HEK293 (cell line): ENCODE measurements around the gene PTPRO.

Source experiments
- CTCF ChIA-PET: fragments of 350-600 bp; formaldehyde crosslinking; extraction: SDS; loops from one replicate; lab custom pipeline; 2021; ENCODE audit warnings: antibody characterized with exemption; lab: Yijun Ruan, JAX
- POLR2A ChIA-PET: fragments of 300-600 bp; formaldehyde crosslinking; extraction: SDS; loops from one replicate; lab custom pipeline; 2020; ENCODE audit warnings: antibody characterized with exemption, inconsistent platforms; lab: Yijun Ruan, JAX
- H3K27ac ChIP-seq: fragments of 200-500 bp; sonication (Bioruptor generic); 2 replicates; pipeline ENCODE4 v1.5.1; 2014; ENCODE audit warnings: low read depth, low read length, control low read depth, inconsistent platforms; ENCODE audit errors: extremely low read depth
- H3K36me3 ChIP-seq, 2 experiments: fragments of 200-500 bp in 1 of 2; sonication (Bioruptor generic) in 1 of 2; 1 replicate in 1 of 2; 2 replicates in 1 of 2; pipeline ENCODE4 v1.5.1; 2014 to 2017; ENCODE audit warnings: inconsistent platforms in 2 of 2, low read length in 2 of 2; ENCODE audit not compliant: control insufficient read depth in 2 of 2, insufficient read depth in 1 of 2
- H3K4me1 ChIP-seq: fragments of 200-500 bp; sonication (Bioruptor generic); 2 replicates; pipeline ENCODE4 v1.5.1; 2014; ENCODE audit warnings: mild to moderate bottlenecking, low read length, inconsistent platforms; ENCODE audit not compliant: control insufficient read depth, insufficient read depth
- H3K4me3 ChIP-seq: 2 replicates; pipeline ENCODE4 v1.5.1; 2011; ENCODE audit warnings: low read depth, mild to moderate bottlenecking, control low read depth, low read length, moderate library complexity
- H3K9me3 ChIP-seq: fragments of 200-500 bp; sonication (Bioruptor generic); 2 replicates; pipeline ENCODE4 v1.5.1; 2014; ENCODE audit warnings: low read depth, low read length, inconsistent platforms; ENCODE audit not compliant: control insufficient read depth, insufficient read depth
- KLF1 ChIP-seq: fragments of 450-650 bp; formaldehyde crosslinking; IDR thresholded peaks from 2 replicates; pipeline ENCODE4 v1.5.1; 2016; ENCODE audit warnings: missing biosample characterization, missing genetic modification characterization
- KLF16 ChIP-seq: fragments of 450-650 bp; formaldehyde crosslinking; IDR thresholded peaks from 2 replicates; pipeline ENCODE4 v1.5.1; 2017; ENCODE audit warnings: missing biosample characterization, missing genetic modification characterization
- PRDM1 ChIP-seq: fragments of 450-650 bp; formaldehyde crosslinking; IDR thresholded peaks from 2 replicates; pipeline ENCODE4; 2016; ENCODE audit warnings: missing biosample characterization, missing genetic modification characterization
- YY1 ChIP-seq: fragments of 450-650 bp; formaldehyde crosslinking; IDR thresholded peaks from 2 replicates; pipeline ENCODE4 v1.5.1; 2018; ENCODE audit warnings: missing biosample characterization, missing genetic modification characterization
- ZIC2 ChIP-seq: fragments of 450-650 bp; formaldehyde crosslinking; IDR thresholded peaks from 2 replicates; pipeline ENCODE4 v1.5.1; 2016; ENCODE audit warnings: missing biosample characterization, missing genetic modification characterization
- ZNF114 ChIP-seq: fragments of 450-650 bp; formaldehyde crosslinking; IDR thresholded peaks from 2 replicates; pipeline ENCODE4 v1.5.0; 2017; ENCODE audit warnings: missing biosample characterization, missing genetic modification characterization
- ZNF138 ChIP-seq: fragments of 450-650 bp; formaldehyde crosslinking; IDR thresholded peaks from 2 replicates; pipeline ENCODE4 v1.5.1; 2016; ENCODE audit warnings: missing biosample characterization, missing genetic modification characterization, borderline replicate concordance
- ZNF16 ChIP-seq: fragments of 450-650 bp; formaldehyde crosslinking; IDR thresholded peaks from 2 replicates; pipeline ENCODE4 v1.5.1; 2016; ENCODE audit warnings: low read depth, missing biosample characterization, missing genetic modification characterization
- ZNF174 ChIP-seq: fragments of 450-650 bp; formaldehyde crosslinking; IDR thresholded peaks from 2 replicates; pipeline ENCODE4 v1.5.0; 2017; ENCODE audit warnings: missing biosample characterization, mild to moderate bottlenecking, missing genetic modification characterization
- ZNF184 ChIP-seq: fragments of 450-650 bp; IDR thresholded peaks from 2 replicates; pipeline ENCODE4 v1.5.1; 2018; ENCODE audit warnings: missing biosample characterization, mild to moderate bottlenecking, missing genetic modification characterization
- ZNF211 ChIP-seq: fragments of 450-650 bp; formaldehyde crosslinking; IDR thresholded peaks from 2 replicates; pipeline ENCODE4 v1.5.1; 2016; ENCODE audit warnings: low read depth, missing biosample characterization, missing genetic modification characterization
- ZNF221 ChIP-seq: fragments of 450-650 bp; formaldehyde crosslinking; IDR thresholded peaks from 2 replicates; pipeline ENCODE4 v1.5.1; 2017; ENCODE audit warnings: missing biosample characterization, missing genetic modification characterization, borderline replicate concordance
- ZNF292 ChIP-seq: fragments of 450-650 bp; formaldehyde crosslinking; IDR thresholded peaks from 2 replicates; pipeline ENCODE4 v1.5.1; 2016; ENCODE audit warnings: low read depth, missing biosample characterization, missing genetic modification characterization, borderline replicate concordance
- ZNF416 ChIP-seq: fragments of 450-650 bp; formaldehyde crosslinking; IDR thresholded peaks from 2 replicates; pipeline ENCODE4 v1.5.1; 2016; ENCODE audit warnings: missing biosample characterization, missing genetic modification characterization
- ZNF48 ChIP-seq: fragments of 450-650 bp; formaldehyde crosslinking; IDR thresholded peaks from 2 replicates; pipeline ENCODE4 v1.5.1; 2016; ENCODE audit warnings: missing biosample characterization, missing genetic modification characterization
- ZNF514 ChIP-seq: fragments of 450-650 bp; formaldehyde crosslinking; IDR thresholded peaks from 2 replicates; pipeline ENCODE4 v1.5.1; 2016; ENCODE audit warnings: missing biosample characterization, missing genetic modification characterization
- ZNF530 ChIP-seq: fragments of 450-650 bp; formaldehyde crosslinking; IDR thresholded peaks from 2 replicates; pipeline ENCODE4 v1.5.1; 2016; ENCODE audit warnings: low read depth, missing biosample characterization, missing genetic modification characterization
- ZNF555 ChIP-seq: fragments of 450-650 bp; formaldehyde crosslinking; conservative IDR thresholded peaks from 2 replicates; pipeline ENCODE4 v1.5.1; 2017; ENCODE audit warnings: missing biosample characterization, mild to moderate bottlenecking, missing genetic modification characterization, inconsistent platforms
- ZNF561 ChIP-seq: fragments of 450-650 bp; IDR thresholded peaks from 2 replicates; pipeline ENCODE4 v1.5.1; 2018; ENCODE audit warnings: missing biosample characterization, missing genetic modification characterization, borderline replicate concordance
- ZNF623 ChIP-seq: fragments of 450-650 bp; formaldehyde crosslinking; IDR thresholded peaks from 2 replicates; pipeline ENCODE4 v1.5.1; 2016; ENCODE audit warnings: missing biosample characterization, missing genetic modification characterization
- ZNF654 ChIP-seq: fragments of 450-650 bp; formaldehyde crosslinking; IDR thresholded peaks from 2 replicates; pipeline ENCODE4 v1.5.1; 2016; ENCODE audit warnings: low read depth, missing biosample characterization, missing genetic modification characterization
- ZNF658 ChIP-seq: fragments of 450-650 bp; formaldehyde crosslinking; IDR thresholded peaks from 2 replicates; pipeline ENCODE4; 2016; ENCODE audit warnings: missing biosample characterization, missing genetic modification characterization
- ZNF660 ChIP-seq: fragments of 450-650 bp; IDR thresholded peaks from 2 replicates; pipeline ENCODE4 v1.5.1; 2018; ENCODE audit warnings: missing biosample characterization, mild to moderate bottlenecking, missing genetic modification characterization
- ZNF670 ChIP-seq: fragments of 450-650 bp; formaldehyde crosslinking; IDR thresholded peaks from 2 replicates; pipeline ENCODE4 v1.5.1; 2016; ENCODE audit warnings: missing biosample characterization, missing genetic modification characterization, low read depth
- TF ChIP-seq, protein P1 (sequence below): fragments of 450-650 bp; formaldehyde crosslinking; IDR thresholded peaks from 2 replicates; pipeline ENCODE4 v1.5.1; 2016; ENCODE audit warnings: missing biosample characterization, missing genetic modification characterization
- TF ChIP-seq, protein P2 (sequence below): fragments of 450-650 bp; formaldehyde crosslinking; IDR thresholded peaks from 2 replicates; pipeline ENCODE4 v1.5.1; 2017; ENCODE audit warnings: missing biosample characterization, missing genetic modification characterization

PTPRO gene

DNA sequence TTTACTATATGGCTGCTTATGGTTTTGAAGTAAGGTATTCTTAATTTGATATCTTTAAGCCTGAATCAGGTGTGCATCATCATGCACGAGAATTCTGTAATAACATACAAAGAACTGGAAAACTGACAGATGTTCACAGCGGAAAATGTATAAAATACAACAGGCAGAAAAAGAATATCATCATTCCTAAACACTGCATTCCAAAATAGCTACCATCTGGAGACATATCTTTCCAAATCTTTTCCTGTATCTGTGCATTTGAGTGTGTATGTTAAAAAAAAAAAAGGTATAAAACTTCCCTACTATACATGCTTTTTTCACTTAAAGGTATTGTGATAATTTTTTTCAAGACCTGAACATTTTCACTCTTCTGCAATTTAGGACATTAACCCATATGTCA, 13.7 kb downstream of the PTPRO start:
- TF ChIP-seq ZNF670 (tag by site-specific recombination) (no peak), ZNF658 (tag by site-specific recombination) (no peak), KLF1 (tag by site-specific recombination) (no peak), ZNF16 (tag by site-specific recombination) (no peak), ZNF292 (tag by site-specific recombination) (no peak), ZNF561 (tag by site-specific recombination) (no peak)
- H3K4me3 ChIP-seq: no peak overlapping the region
- POLR2A ChIA-PET: no interaction called here
- H3K9me3 ChIP-seq: no peaks in the 10 kb centered on the region
- no peaks in the 10 kb centered on the region; the same call in 1 of the 2 replicates for H3K4me1 ChIP-seq
- no peaks in the 10 kb centered on the region for H3K36me3 ChIP-seq
- CTCF ChIA-PET: no interaction called here
- no peak overlapping the region for H3K27ac ChIP-seq

- no peaks in the 10 kb centered on the region for H3K36me3 ChIP-seq
- POLR2A ChIA-PET: no interaction called here
Measured at GRCh38 chr12:15336768-15337553, 14.7 kb downstream of the PTPRO start.

GRCh38 chr12:15341371-15341770, 19.1 kb downstream of the PTPRO start:
- Histone ChIP-seq H3K4me3 (no peak overlapping the region), H3K9me3 (no peaks in the 10 kb centered on the region), H3K27ac (no peak overlapping the region)
- TF ChIP-seq ZNF16 (tag by site-specific recombination): no peak
- TF ChIP-seq ZNF138 (tag by site-specific recombination): no peak
- TF ChIP-seq ZNF654 (tag by site-specific recombination): no peak
- no peak for TF ChIP-seq ZNF48 (tag by site-specific recombination)
- no peak for TF ChIP-seq ZNF211 (tag by site-specific recombination)
- no peak for TF ChIP-seq PRDM1 (tag by site-specific recombination)
- TF ChIP-seq ZNF114 (tag by site-specific recombination): no peak
- TF ChIP-seq ZNF174 (tag by site-specific recombination): no peak
- no peak for TF ChIP-seq ZNF514 (tag by site-specific recombination)
- no peak for TF ChIP-seq ZNF623 (tag by site-specific recombination)
- TF ChIP-seq, protein P1, sequence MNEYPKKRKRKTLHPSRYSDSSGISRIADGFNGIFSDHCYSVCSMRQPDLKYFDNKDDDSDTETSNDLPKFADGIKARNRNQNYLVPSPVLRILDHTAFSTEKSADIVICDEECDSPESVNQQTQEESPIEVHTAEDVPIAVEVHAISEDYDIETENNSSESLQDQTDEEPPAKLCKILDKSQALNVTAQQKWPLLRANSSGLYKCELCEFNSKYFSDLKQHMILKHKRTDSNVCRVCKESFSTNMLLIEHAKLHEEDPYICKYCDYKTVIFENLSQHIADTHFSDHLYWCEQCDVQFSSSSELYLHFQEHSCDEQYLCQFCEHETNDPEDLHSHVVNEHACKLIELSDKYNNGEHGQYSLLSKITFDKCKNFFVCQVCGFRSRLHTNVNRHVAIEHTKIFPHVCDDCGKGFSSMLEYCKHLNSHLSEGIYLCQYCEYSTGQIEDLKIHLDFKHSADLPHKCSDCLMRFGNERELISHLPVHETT (tag by site-specific recombination): no peak
- TF ChIP-seq ZIC2 (tag by site-specific recombination): no peak
- TF ChIP-seq ZNF416 (tag by site-specific recombination): no peak
- TF ChIP-seq ZNF184 (tag by site-specific recombination): no peak
- no peak for TF ChIP-seq YY1 (tag by site-specific recombination)
- no peak for TF ChIP-seq ZNF555 (tag by site-specific recombination)
- no peak for TF ChIP-seq KLF16 (tag by site-specific recombination)
- no peak for TF ChIP-seq ZNF221 (tag by site-specific recombination)
- TF ChIP-seq, all 188 proteins: peak for 0
- H3K36me3 ChIP-seq: no peaks in the 10 kb centered on the region
- CTCF ChIA-PET: no interaction called here
- POLR2A ChIA-PET: no interaction called here
- no peaks in the 10 kb centered on the region; the same call in 1 of the 2 replicates for H3K4me1 ChIP-seq

More at GRCh38 chr12:15336768-15337553, 14.7 kb downstream of the PTPRO start:
- H3K27ac ChIP-seq: no peak overlapping the region
- TF ChIP-seq ZNF530 (no peak), ZNF660 (0 out of 2 replicates have a peak, but pooled peaks have one; percentile 28), ZNF48 (tag by site-specific recombination) (no peak)
- TF ChIP-seq, protein P2, sequence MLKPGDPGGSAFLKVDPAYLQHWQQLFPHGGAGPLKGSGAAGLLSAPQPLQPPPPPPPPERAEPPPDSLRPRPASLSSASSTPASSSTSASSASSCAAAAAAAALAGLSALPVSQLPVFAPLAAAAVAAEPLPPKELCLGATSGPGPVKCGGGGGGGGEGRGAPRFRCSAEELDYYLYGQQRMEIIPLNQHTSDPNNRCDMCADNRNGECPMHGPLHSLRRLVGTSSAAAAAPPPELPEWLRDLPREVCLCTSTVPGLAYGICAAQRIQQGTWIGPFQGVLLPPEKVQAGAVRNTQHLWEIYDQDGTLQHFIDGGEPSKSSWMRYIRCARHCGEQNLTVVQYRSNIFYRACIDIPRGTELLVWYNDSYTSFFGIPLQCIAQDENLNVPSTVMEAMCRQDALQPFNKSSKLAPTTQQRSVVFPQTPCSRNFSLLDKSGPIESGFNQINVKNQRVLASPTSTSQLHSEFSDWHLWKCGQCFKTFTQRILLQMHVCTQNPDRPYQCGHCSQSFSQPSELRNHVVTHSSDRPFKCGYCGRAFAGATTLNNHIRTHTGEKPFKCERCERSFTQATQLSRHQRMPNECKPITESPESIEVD (tag by site-specific recombination): no peak; the same call in 1 of the 2 replicates
- TF ChIP-seq, all 188 proteins: peak for 1
- H3K4me3 ChIP-seq: no peak overlapping the region
- no peaks in the 10 kb centered on the region for H3K9me3 ChIP-seq
- no peaks in the 10 kb centered on the region; the same call in 1 of the 2 replicates for H3K4me1 ChIP-seq
- CTCF ChIA-PET: no interaction called here
